Activated CD4-positive, alpha-beta T cell treated with anti-CD3 and anti-CD28 coated beads for 24 hours (primary cell): ENCODE results near the gene HNRNPA2B1.

Source experiments
- DNase-seq, 2 donors: peaks; one replicate each; pipeline ENCODE4 v3.0.0-alpha.2; 2020; ENCODE audit warnings: low read depth in 2 of 2

HNRNPA2B1 gene

DNA sequence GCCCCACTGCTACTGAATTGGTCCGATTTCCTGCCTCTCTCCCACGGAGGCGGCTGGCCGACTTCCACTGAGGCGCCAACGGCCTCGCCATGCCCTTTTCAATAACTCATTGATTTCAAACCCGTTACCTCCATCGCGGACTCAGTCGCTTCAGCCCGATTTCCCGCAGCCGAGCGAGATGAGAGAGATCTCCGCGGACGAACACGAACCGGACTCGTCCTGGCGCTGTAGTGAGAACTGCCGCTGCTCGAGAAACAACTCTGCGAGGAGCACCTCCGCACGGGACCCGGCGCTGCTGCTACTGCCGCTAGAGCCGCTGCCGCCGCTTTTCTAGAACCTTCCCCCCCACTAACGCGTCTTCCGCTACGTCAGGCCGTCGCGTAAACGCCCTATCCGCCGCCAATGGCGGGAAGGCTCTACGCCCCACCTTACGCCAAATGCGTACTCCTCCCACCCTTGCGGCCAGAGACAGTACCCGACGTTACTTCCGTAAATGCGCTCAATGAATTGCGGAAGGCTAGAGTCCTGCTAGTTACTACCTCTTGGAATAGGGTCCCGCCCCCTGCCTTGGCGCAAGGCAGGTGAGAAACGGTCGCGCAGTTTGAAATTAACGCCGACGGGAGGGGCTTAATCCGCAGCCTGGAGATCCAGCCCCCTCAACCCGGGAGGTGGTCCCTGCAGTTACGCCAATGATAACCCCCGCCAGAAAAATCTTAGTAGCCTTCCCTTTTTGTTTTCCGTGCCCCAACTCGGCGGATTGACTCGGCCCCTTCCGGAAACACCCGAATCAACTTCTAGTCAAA lies at the start of gene HNRNPA2B1:
TSS of gene HNRNPA2B1 (minus strand) at position 303 of the 803 bp plus-strand sequence. CDS start at position 134, 169 bp downstream.
- DNase-seq = peak; percentile 92 to 96

DNA sequence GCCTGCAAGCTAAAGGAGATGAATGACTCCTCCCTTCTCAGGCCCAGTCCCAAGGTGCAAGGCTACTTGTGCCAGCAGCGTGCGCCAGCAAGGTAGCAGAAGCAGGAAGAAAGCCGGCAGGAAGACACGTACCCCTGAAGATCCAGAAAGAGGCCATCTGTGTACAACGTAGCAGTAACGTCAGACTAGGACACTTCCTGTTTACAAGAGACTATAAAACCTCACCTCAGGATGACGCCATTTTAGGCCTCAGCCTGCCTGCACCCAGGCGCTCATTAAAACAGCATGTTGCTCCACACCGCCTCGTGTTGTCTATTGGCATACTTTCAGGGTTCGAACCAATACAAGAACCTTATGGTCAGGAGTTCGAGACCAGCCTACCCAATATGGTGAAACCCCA lies 49.7 kb upstream of the HNRNPA2B1 start:
- DNase-seq = no peak

DNA sequence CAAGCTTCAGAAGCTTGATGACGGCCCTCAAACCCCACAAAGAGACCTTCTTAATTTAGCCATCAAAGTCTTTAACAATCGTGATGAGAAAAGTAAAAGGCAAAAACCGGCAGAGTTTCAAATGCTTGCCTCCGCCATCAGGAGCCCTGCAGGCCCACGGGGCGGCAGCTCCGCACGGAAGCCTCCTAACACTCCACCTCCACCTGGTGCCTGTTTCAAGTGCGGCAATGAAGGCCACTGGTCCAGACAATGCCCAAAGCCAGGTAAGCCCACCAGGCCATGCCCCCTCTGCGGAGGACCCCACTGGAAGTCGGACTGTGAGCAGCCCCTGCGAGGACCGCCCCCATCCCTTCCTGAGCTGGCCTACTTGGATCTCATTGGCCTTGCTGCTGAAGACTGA lies 44.6 kb upstream of the HNRNPA2B1 start:
- DNase-seq = no peak

DNA sequence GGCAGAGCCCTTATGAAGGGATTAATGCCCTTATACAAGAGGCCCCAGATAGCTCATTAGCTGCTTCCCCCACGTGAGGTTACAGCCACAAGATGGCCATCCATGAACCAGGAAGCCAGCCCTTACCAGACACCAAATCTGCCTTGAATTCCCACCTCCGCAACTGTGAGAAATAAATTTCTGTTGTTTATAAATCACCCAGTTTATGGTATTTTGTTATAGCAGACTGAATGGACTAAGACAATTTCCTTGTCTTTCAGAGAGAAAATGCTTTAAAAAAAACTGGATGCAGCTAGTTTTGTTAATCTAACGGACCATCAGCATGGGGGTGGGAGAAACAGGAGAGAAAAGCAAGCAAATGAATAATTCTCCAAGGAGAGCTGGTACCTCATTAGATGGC lies 37.5 kb upstream of the HNRNPA2B1 start:
- no peak for DNase-seq

DNA sequence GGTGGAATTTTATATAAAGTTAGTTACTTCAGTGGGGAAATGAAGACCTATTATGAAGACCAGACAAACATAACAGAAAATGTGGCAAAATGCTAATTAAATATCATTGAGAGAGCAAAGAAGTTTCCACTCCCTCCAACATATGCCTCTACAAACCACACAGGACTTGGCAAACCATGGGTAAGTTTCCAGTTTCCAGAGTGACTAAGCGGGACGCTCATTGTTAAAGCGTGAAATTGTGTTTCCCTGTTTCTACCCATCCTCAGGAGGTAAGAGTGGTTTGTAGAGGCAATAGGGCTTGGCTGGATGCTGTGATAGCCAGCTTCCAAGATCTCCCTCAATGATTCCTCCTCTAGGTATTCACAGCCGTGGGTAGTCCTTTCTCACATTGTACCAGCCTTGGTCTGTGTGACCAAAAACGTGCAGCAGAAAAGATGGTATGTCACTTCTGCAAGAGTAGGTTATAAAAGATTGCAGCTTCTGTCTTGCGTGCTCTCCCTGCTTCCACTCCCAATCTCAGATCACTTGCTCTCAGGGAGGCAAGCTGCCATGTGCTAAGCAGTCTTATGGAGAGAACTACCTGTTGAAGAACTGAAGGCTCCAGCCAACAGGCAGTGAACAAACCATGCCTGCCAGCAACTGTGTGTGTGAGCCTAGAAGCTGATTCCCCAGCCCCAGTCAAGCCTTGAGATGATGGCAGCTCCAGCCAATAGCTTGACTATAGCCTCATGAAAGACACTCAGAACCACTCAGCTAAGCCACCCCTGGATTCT lies 36.7 kb upstream of the HNRNPA2B1 start:
- no peak for DNase-seq

DNA sequence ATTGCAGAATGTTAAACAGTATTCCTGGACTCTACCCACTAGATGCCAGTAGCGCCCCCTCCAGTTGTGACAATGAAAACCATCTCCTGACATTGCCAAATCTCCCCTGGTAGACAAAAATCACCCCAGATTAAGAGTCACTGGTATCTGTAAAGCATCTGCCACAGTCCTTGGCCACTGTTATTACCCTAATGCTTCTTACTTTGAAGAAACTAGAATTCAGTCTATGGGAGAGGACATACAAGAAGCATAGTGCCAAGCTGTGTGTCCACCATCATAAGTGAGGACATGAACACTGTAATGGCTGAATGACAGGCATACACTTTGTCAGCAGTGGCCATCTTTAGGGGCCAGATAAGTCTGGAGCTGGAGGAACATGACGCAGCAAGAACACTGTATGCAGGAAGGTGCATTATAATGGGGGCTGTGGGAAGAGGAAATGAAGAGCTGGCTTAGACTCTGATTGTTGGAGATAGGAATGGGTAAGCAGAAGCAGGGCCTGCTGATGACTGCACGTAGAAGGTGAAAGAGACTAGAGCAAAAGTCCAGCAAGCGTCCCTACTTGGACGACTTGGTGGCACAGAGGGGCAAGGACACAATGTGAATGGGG lies 33.5 kb upstream of the HNRNPA2B1 start:
- no peak for DNase-seq

DNA sequence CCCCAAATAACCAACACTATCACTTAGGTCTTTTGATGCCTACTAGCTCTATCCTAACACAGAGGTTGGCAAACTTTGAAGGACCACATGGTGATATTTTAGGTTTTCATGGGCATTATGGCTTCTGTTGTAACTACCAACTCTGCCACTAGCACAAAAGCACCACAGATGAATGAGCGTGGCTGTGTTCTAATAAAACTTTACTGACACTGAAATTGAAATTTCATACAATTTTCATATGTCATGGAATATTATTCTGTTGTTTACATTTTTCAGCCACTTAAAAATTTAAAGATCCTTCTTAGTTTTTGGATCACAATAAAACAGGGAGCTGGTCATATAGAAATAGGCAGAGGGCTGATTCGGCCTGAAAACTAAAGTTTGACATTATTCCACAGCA lies 27.4 kb upstream of the HNRNPA2B1 start:
- DNase-seq = no peak

DNA sequence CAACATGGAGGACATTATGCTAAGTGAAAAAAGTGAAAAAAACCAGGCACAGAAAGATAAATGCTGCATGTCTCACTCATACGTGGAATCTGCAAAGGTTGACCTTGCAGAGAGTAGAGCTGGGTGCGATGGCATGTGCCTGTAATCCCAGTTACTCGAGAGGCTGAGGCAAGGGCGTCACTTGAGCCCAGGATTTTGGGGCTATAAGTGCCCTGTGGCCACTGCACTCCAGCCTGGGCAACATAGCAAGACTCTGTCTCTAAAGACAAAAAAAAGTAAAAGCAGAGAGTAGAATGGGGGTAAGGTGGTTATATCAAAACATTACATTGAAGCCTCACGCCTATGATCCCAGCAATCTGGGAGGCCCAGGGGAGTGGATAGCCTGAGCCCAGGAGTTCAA lies 23.8 kb upstream of the HNRNPA2B1 start:
- DNase-seq = no peak

DNA sequence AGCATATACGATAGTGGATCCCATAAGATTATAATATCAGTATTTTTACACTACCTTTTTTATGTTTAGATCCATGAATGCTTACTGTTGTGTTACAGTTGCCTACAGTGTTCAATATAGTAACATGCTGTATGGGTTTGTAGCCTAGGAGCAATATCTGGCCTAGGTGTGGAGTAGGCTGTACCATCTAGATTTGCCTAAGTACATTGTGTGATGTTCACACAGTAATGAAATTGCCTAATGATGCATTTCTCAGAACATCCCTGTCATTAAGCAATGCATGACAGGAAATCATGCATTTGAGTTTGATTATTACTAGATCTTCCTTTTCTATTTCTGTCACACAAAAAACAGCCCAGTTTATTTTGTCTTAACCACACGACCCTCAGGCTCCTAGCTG lies 15.5 kb upstream of the HNRNPA2B1 start:
- DNase-seq = no peak

DNA sequence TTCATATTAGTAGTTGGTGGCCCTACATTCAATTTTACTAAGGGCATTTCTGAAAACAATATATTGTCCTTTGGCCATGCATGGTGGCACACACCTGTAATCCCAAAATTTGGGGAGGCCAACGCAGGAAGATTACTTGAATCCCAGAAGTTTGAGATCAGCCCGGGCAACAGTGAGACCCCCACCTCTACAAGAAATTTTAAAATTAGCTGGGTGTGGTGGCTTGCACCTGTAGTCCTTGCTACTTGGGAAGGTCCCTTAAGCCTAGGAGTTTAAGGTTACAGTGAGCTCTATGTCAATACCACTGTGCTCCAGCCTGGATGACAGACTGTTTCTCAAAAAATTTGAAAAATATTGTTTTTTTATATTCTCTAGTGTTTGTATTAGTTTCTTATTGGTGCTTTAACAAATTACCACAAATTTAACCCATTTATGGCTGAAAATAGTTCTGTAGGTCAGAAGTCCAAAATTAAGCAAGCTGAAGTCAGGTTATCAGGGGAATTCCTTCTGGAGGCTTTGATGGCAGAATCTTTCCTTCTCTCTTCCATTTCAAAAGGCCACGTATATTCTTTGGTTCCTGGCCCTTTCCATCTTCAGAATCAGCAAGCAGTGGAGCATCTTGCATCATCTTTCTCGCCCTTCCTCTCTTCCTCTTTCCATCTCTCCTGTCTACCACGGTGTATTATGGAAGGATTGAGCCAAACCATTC lies 13.4 kb upstream of the HNRNPA2B1 start:
- no peak for DNase-seq

DNA sequence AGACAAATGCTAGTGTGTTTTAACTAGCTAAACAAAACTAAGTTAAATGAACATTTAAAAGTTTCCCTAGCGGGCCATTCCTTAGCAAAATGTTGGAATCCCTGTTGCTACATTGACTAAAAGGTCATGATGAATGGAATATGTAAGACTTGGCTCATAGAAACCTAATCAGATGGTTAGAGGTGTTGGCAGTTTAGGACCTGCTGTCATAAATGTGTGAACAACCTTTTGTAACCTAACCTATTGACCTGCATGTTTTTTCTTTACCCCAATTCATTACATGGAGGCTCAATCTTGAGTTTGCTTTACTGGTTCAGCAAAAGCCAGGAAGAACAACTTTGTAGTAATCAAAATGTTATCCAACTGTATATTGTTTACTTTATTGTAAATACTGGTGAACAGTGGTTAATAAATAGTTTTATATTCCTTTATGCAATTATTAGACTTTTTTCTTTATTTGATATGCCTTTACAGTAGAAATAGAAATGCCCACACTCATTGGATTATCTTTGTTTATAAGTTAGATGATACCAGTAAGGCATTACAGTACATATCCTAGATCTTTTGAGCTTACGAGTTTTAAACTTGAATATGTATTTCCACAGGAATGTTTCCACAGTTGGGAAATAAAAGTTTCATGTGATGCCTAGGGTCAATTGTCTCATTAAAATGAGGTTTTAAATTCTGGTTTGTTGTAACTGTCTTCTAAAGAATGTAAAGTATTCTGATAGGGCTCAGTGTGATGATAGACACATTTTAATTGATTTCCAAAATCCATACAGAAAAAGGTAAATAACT lies 12.6 kb upstream of the HNRNPA2B1 start:
- DNase-seq = no peak

DNA sequence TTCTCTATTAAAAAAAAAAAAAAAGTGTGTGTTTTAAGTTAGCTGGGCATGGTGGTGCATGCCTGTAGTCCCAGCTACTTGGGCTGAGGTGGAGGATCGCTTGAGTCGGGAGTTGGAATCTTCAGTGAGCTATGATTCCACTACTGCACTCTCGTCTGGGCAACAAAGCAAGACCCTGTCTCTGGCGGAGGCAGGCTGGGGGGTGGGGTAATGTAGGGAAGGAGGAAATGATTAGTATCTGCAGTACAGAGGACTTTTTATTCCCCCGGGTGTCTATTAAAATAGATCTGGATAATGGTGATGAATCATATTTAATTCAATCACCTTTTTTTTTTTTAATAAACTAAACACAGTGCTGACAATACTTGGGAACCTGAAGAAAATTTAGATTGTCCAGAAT lies 7.5 kb upstream of the HNRNPA2B1 start:
- DNase-seq = no peak

DNA sequence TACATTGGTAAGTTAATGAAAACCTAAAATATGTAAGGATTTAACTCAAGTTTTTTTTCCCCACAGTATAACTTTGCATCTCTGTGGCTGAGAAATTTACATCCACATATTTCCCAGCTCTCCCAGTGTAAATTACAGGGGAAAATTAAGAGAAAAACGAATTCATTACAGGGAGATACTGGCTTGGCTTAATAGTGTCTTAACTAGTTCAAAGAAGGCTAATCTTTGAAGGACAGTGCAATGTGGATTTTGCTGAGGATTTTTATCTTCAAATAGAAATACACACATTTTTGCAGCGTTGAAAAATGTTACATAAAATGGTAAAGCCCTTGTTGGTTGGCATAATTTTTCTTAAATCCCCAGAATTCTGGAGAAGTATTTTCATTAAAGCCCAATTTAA lies 2.5 kb upstream of the HNRNPA2B1 start:
- DNase-seq = no peak

DNA sequence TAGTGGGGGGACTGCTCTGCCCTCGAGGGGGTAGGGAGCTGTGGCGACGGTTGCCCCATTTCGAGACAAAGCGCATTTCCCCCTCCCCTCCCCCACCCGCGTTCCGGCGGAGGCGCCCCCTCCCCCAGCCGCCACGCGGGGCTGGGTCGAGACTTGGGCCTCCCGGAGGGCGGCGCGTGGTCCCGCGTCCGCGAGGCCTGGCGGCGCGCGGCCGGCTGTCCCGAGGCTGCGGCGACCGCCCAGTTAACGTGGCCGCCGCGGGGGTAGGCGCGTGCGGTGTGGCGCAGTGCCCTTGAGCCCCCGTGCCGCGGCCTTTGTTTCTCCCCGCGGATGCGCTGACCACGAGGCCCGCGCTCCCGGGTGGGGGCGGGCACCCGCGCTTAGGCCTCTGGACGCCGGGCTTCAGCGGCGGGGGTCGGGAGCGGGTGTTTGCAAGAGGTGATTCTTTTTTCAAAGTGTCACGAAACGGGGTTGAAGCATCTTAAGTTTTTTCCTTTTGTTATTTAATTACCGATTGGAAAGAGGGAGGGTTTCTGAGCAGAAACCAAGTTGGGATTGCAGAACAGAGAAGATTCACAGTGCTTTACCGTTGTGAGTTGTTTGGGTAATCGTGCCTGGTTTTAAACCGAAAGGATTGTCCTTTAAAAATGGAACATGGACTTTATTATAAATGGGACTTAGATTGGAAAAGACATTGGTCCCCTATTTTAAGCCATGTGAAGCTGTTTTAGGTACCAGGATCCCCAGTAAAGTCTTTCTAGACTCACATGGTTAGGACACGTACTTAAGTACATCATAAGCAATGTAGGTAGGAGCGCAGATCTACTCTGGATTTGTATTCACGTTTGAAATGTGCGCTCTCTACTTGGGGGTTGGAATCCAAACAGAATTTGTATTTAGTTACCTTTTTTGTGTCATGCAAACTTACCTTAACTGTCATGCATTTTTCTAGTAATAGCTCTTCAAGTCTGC lies 1.8 kb upstream of the HNRNPA2B1 start:
- DNase-seq = peak; percentile 45 to 51

DNA sequence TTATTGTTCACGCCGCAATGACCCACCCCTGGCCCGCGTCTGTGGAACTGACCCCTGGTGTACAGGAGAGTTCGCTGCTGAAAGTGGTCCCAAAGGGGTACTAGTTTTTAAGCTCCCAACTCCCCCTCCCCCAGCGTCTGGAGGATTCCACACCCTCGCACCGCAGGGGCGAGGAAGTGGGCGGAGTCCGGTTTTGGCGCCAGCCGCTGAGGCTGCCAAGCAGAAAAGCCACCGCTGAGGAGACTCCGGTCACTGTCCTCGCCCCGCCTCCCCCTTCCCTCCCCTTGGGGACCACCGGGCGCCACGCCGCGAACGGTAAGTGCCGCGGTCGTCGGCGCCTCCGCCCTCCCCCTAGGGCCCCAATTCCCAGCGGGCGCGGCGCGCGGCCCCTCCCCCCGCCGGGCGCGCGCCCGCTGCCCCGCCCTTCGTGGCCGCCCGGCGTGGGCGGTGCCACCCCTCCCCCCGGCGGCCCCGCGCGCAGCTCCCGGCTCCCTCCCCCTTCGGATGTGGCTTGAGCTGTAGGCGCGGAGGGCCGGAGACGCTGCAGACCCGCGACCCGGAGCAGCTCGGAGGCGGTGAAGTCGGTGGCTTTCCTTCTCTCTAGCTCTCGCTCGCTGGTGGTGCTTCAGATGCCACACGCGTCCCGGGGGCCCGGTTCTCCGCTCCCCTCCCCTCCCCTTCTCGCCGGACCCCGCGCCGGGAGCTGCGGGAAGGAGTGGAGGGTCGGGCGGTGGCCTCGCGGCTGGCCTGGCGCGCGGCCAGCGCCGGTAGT lies 887 bp upstream of the HNRNPA2B1 start, which contains the start of gene CBX3:
TSS of gene CBX3 (plus strand) at position 499 of the 772 bp plus-strand sequence. CDS start 1,254 bp downstream, outside the sequence.
- peak; percentile 80 to 88 for DNase-seq

DNA sequence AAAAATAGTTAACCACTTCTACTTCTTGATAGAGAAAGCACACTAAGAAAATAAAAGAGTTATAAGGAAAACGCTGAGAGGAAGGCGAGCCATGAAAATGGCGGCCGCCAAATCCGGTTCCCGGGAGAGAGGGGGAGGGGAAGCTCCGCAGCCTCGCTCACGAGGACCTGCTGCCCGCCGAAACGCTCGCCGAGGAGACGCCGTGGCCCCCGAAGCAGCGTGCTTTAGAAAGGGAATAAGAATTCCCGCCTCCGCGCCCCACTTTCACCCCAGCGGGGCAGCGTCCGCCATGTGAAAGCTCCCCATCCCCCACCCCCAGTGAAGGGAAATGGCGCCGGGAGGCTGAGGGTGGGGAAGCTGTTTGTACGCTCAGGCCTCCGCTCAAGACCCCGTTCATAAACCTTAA lies 505 bp downstream of the HNRNPA2B1 start:
- DNase-seq = peak; percentile 66 to 67

DNA sequence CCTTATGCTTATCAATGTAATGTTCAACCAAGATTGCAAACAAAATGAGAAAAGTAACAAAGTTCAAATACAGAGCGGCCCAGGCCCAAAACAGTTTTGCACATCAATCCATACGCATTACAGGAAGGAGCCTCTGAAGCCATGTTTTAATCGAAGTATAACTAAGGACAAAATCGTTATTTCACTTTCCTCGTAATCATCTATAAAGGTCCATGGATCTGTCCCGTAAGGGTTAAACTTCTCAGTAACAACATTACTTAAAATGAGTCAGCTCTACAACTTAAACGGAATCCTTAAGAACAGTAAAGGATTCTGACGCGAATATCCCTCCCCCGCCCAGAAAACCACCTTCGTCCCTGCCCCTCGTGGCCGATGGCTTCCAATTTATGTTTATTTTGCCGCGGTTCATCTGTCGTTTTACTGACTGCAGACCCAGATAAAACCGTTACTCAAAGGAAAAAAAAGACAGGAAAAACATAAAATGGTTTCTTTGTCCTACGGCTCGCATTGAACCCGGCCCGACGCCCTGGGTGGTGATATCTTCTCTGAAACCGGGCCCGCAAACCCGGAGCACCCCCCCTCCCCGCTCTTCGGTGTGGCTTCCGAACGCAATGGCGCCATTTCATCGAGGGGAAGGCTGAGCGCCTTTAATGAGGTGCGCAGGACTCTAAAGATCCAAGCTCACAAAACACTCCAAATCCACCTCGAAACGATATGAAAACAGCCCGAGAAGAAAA lies 1.1 kb downstream of the HNRNPA2B1 start:
- DNase-seq = no peak

DNA sequence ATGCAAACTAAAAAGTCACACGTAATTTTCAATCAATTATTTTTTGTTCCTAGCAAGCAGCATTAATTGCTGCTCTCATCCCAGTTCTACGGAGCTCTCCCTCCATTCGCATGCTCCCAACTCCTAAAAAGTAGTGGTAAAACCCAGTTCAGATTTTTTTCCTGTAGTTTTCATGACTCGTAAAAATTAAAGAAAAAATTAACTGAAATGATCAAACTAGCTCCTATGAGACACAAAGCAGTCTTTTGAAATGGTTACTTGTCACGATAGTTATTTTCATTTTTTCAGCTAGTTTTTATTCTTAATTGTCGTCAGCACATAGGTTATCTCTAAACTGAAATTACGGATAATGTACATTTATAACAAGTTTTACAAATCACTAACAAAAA lies 1.8 kb downstream of the HNRNPA2B1 start:
- DNase-seq = no peak
